Occipital lobe (tissue), 2 donors: Measurements from ENCODE around the gene ARHGEF25. TPM values are rescaled to one million over a fixed set of nuclear protein-coding genes. Genes with fewer than 3 reads are reported as not detected.

ENCODE experiments used
- DNase-seq: peaks from one replicate; lab custom pipeline; 2025; lab: John Stamatoyannopoulos, UW
- total RNA-seq: library from RNA; depleted of rRNA; stranded (reverse); fragments of >200 nt; gene quantifications from one replicate; pipeline ENCODE4 v1.2.3, GENCODE V29; 2014

The ARHGEF25 gene
- total RNA-seq, 1 donor from 2014 or later, result 49.4 TPM

DNA sequence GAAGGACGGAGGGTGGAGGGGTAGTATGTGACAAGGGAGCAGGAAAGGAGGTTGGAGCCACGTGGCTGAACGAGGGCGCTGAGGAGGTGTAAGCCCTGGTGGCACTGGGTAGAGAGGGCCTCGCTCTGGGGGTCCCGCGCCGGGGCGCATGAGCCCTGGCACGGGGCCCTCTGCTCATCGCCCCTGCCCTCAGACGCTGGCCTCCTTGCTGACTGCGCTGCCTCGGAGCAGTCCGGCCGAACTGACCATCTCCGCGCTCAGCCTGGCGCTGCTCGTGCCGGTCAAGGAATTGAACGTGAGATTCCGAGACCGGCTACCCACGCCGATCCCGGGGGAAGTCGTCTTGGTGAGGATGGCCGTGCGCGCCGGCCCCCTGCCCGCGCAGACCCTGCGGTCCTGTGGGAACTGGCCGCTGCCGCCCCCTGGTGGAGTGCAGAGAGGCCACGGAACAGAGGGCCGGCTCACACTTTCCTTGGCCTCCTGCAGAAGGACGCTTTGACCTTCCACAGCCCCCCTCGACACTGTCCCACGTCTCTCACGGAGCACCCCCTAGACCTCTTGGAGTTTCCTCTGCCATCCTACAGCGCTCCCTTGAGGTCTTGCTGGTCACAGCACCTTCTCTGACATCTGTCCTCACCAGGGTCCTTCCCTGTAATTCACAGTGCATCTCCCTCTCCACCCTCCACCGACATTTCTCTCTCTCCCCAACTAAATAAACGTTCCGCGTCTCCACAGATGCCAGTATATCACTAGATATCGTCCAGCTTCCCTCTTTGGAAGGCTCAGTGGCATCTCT lies 10.5 kb downstream of the ARHGEF25 start:
- DNase-seq, result no peak

GRCh38 chr12:57622293-57623245 lies 11.3 kb downstream of the ARHGEF25 start:
- no peak for DNase-seq

- no peak for DNase-seq
Observed at GRCh38 chr12:57623385-57623784, 12.2 kb downstream of the ARHGEF25 start.

DNA sequence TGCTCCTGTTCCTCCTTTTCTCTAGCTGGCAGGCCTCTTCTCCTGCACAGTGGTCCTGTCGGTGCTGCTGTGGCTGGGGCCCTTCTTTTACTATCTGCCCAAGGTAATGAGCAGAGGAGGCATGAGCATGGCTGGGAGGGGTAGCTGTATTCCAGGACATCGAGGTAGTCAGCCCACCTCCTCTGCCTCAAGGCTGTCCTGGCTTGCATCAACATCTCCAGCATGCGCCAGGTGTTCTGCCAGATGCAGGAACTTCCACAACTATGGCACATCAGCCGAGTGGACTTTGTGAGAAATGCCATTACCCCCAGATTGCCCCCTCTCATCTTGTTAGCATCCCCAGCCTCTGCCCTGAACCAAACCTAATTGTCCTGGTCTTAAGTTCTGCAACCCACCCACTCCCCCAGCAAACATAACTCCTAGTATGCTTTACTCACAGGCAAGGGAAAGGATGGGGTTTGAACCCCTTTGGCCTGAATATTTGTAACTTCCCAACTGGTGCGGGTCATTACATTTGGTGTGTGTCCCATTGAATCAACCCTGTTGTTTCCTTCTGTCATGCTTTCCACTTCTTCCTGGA lies 12.7 kb downstream of the ARHGEF25 start:
- no peak for DNase-seq

GRCh38 chr12:57624441-57625220 lies 13.4 kb downstream of the ARHGEF25 start:
- no peak for DNase-seq

GRCh38 chr12:57625261-57626032 lies 14.2 kb downstream of the ARHGEF25 start:
- no peak for DNase-seq

DNA sequence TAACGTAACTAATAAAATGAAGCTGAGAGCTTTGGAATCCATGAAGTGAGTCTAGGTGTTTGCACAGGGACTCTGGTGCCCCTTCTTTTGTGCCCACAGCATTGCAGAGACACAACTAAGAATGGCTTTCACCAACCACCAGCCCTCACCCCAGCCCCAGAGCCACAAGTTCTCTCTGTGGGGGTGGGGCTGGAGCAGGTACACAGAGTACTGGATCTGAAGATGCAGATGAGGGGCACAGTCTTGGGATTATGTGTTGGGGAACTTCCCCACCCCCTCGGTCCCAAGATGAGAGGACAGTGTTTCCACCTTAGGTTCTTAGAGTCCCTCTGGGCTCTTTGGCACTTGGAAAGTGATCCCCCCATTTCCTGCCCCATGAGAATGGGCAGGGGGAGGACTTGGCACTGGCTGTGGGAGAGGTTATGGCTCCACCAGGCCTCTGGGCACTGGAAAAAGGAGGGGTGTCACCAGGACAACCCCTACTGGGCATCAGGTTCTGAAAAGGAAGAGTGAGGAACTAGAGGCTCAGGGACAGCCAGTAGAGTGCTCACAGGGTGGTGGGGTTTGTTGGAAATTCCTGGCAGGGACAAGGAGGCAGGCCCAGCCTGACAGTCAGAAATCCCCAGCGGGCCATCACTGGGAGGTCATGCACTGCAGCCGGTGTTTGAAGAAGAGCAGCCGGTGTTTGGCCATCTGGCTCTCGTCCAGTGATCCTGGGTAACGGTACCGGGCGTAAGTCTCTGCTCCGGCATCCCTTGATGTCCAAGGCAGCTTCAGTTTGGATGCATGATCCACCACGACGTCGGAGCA lies 15.1 kb downstream of the ARHGEF25 start:
- no peak for DNase-seq

GRCh38 chr12:57626921-57627445 lies 15.7 kb downstream of the ARHGEF25 start:
- no peak for DNase-seq

DNA sequence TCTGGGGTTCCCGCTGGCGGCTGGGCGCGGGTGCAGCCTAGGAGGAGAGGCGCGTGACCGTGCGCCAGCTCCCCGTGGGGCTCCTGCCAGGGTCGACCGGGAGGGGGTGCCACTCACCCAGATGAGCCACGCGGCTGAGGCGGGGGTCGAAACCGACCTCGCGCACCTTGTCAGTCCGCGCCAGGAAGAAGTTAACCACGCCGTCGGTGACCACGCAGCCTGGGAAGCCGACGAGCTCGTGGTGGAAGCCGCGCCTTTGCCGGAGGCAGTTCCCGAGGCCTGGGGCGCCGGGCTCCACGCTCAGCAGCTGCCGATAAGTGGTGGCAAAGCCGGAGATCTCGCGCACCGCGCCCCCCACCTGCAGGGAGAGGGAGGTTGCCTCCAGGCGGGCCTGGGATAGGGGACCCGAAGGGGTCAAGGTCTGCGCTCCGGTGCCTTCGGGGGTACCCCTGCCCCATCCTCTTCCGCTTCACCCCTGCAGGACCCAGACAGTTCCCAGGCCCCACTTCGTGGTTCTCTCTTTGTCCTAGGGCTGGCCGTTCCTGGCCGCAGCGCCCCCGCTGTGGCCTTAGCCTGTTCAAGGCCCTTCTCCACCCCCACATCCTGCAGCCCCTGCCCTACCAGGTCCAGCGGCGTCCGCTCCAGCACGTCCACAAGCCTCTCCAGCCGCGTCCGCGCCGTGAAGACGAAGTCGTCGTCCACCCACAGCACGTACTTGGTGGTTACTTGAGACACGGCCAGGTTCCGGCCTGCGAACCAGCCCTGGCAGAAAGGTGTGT lies 16.5 kb downstream of the ARHGEF25 start:
- no peak for DNase-seq

GRCh38 chr12:57628280-57629191 lies 17.3 kb downstream of the ARHGEF25 start:
- no peak for DNase-seq

GRCh38 chr12:57629897-57630471 lies 18.7 kb downstream of the ARHGEF25 start:
- DNase-seq, result no peak

- no peak for DNase-seq
Observed at GRCh38 chr12:57630891-57631433, 19.7 kb downstream of the ARHGEF25 start.

DNA sequence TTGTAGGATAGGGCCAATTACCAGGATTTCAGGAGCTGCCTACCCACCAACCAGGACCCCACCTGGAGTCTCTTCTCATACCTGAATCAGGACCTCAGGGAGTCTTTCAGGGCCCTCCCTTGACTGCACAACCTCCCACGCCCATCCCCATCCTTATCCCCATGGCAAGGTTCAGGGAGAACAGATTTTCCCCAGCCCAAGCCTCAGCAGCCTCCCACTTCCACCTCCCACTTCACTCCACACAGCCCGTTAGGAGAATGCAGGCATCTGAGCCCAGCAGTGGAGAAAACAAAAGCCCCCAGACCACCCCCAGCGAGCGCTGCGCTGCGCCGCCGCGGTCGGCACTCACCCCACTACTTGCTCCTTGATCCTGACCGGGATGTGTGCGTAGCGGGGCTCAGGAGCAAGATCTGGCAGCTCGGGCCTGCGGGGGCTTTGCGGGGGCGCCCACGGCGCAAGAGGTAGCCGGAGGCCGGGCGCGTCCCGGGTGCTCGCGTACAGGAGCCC lies 20.4 kb downstream of the ARHGEF25 start:
- DNase-seq, result no peak

DNA sequence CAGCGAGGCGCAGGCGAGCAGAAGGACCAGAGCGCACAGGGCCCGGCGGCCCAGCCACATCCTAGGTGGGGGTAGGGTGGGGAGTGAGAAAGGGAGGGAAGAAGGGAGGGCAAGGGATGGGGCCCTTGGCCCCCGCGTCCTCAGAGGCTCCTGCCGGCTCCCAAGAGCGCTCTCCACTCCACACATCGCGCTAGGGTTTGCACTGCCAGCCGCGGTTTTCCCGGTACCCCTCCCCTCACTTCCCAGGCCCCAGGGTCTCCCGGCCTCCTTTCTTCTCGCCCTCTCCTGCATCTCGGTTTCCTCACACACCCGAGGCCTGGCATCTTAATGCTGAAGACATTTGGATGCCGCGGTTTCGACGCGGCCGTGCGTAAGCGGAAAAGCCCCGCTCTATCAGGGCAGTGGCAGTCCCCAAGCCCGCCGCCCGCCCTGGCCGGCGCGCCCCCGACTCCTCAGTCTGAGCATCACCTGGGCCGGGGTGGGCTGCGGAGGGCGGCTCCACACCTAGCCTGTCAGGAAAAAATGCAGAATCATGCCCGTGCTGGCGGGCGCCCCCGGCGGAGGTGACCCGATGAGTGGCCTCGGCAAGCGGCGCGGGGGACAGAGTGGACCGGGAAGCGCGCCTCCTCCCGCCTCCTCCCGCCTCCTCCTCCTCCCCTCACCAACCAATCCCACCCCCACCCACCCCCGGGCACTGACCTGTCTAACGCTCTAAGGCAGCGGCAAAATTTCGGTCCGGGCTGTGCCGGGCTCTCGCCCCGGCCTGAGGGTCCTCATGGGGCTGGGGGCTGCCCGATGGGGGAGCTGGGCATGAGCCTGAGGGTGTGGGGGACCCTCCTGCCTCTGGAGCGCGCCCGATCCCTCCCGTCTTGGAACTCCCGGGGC lies 21.1 kb downstream of the ARHGEF25 start:
- DNase-seq, result peak; percentile 24
